ENCODE results near the gene DYNLT4. TPM values are rescaled to one million over a fixed set of nuclear protein-coding genes. Genes with fewer than 3 reads are reported as not detected.

DYNLT4 gene
- total RNA-seq, 2 donors from 2014 or later, result 4.0 TPM; not detected in 1

DNA sequence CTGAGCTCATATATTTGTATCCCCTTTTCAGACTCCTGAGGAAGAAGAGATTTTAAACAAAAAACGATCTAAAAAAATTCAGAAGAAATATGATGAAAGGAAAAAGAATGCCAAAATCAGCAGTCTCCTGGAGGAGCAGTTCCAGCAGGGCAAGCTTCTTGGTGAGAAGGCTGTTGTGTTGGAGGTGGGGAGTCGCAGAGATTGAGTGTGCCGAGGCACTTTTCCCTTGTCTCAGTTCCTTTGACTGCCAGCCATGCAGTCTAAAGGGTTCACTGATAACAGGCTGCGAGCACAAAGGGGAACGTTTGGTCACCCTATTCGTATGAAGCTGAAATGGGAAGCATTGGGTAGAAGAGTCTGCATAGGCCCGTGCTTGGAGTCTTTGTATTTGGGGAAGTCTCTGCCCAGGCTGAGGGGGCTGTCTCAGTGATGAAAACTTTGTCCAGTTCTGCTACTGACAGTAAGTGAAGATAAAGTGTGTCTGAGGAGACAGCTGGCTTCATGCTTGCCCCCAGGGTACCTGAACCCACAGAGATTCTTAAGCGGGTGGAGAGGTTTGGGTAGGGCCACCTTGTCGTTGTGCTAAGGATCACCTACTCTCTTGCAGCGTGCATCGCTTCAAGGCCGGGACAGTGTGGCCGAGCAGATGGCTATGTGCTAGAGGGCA lies 29.0 kb downstream of the DYNLT4 start:
- intact Hi-C loops (cut with DNase I), result loop anchor here (5.0 to 10.0 kb wide), 2 partner anchors 234 to 527 kb away; partner anchors contain the start of genes HECTD3 and UROD
- no peak for DNase-seq (ENCODE audit: low spot score)
- TF ChIP-seq, protein P1, sequence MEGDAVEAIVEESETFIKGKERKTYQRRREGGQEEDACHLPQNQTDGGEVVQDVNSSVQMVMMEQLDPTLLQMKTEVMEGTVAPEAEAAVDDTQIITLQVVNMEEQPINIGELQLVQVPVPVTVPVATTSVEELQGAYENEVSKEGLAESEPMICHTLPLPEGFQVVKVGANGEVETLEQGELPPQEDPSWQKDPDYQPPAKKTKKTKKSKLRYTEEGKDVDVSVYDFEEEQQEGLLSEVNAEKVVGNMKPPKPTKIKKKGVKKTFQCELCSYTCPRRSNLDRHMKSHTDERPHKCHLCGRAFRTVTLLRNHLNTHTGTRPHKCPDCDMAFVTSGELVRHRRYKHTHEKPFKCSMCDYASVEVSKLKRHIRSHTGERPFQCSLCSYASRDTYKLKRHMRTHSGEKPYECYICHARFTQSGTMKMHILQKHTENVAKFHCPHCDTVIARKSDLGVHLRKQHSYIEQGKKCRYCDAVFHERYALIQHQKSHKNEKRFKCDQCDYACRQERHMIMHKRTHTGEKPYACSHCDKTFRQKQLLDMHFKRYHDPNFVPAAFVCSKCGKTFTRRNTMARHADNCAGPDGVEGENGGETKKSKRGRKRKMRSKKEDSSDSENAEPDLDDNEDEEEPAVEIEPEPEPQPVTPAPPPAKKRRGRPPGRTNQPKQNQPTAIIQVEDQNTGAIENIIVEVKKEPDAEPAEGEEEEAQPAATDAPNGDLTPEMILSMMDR (IDR thresholded peaks at IDR 0.05), result no peak
- no peak for TF ChIP-seq POLR2A (IDR thresholded peaks at IDR 0.05)
- no peak for TF ChIP-seq POLR2AphosphoS5 (IDR thresholded peaks at IDR 0.05)
- no peaks in the 10 kb centered on the region for H3K27me3 ChIP-seq (replicated peaks; ENCODE audit: insufficient read depth)
- H3K4me3 ChIP-seq, result no peak overlapping the region
- peaks cover 5% of the 10 kb centered on the region for H3K4me1 ChIP-seq (replicated peaks)
- H3K36me3 ChIP-seq, result peaks cover 4 to 5% of the 10 kb centered on the region in 2 donors
- WGBS, result 75% methylated on average over 13 of the region's 13 CpGs
- no peak overlapping the region for H3K27ac ChIP-seq
- H3K9me3 ChIP-seq, result no peaks in the 10 kb centered on the region

DNA sequence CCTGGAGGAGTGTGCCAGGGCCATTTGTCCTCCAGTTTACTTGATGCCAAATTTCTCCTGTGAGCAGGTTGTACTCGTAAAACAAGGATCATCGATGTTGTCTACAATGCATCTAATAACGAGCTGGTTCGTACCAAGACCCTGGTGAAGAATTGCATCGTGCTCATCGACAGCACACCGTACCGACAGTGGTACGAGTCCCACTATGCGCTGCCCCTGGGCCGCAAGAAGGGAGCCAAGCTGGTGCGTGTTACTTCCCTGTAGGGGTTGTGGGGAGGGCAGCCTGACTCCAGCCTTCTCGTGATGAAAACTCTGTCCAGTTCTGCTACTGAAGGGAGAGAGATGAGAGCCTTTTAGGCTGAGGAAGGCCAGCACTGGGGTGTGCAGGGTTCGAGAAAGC lies 29.6 kb downstream of the DYNLT4 start:
- Histone ChIP-seq H3K36me3 (peaks cover 4 to 5% of the 10 kb centered on the region in 2 donors), H3K4me1 (replicated peaks) (peaks cover 5% of the 10 kb centered on the region), H3K27ac (no peak overlapping the region), H3K27me3 (replicated peaks; ENCODE audit: insufficient read depth) (no peaks in the 10 kb centered on the region), H3K9me3 (no peaks in the 10 kb centered on the region), H3K4me3 (no peak overlapping the region)
- 66% methylated on average over 14 of the region's 14 CpGs for WGBS
- DNase-seq (ENCODE audit: low spot score), result no peak
- intact Hi-C loops (cut with DNase I), result loop anchor here (5.0 to 10.0 kb wide), 2 partner anchors 235 to 527 kb away; partner anchors contain the start of genes HECTD3 and UROD
- TF ChIP-seq, protein P1 (IDR thresholded peaks at IDR 0.05), result no peak
- TF ChIP-seq POLR2A (IDR thresholded peaks at IDR 0.05) (no peak), POLR2AphosphoS5 (IDR thresholded peaks at IDR 0.05) (no peak)

DNA sequence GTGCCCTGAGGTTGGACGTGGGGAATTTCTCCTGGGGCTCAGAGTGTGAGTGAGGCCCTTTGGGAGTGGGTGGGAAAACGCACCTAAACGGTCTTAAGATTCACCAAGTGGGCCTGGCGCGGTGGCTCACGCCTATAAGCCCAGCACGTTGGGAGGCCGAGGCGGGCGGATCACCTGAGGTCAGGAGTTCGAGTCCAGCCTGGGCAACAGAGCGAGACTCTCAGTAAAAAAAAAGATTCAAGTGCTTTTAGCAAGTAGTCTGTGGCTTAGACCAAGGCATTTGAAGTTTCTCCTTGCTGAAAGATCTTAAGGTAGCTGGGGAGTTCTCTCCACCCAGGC lies 30.5 kb downstream of the DYNLT4 start:
- peaks cover 5% of the 10 kb centered on the region for H3K4me1 ChIP-seq (replicated peaks)
- H3K27me3 ChIP-seq (replicated peaks; ENCODE audit: insufficient read depth), result no peaks in the 10 kb centered on the region
- peak overlapping the region; percentile 72 to 80 for H3K4me3 ChIP-seq
- no peak for TF ChIP-seq POLR2A (IDR thresholded peaks at IDR 0.05)
- TF ChIP-seq POLR2AphosphoS5 (IDR thresholded peaks at IDR 0.05), result no peak
- TF ChIP-seq, protein P1 (IDR thresholded peaks at IDR 0.05), result no peak
- H3K36me3 ChIP-seq, result peaks cover 4 to 5% of the 10 kb centered on the region in 2 donors
- intact Hi-C loops (cut with DNase I), result loop anchor here (5.0 to 10.0 kb wide), 2 partner anchors 236 to 528 kb away; partner anchors contain the start of genes HECTD3 and UROD
- H3K9me3 ChIP-seq, result no peaks in the 10 kb centered on the region
- WGBS, result 48% methylated on average over 12 of the region's 12 CpGs
- H3K27ac ChIP-seq, result peak overlapping the region; percentile 92 to 94
- no peak for DNase-seq (ENCODE audit: low spot score)

DNA sequence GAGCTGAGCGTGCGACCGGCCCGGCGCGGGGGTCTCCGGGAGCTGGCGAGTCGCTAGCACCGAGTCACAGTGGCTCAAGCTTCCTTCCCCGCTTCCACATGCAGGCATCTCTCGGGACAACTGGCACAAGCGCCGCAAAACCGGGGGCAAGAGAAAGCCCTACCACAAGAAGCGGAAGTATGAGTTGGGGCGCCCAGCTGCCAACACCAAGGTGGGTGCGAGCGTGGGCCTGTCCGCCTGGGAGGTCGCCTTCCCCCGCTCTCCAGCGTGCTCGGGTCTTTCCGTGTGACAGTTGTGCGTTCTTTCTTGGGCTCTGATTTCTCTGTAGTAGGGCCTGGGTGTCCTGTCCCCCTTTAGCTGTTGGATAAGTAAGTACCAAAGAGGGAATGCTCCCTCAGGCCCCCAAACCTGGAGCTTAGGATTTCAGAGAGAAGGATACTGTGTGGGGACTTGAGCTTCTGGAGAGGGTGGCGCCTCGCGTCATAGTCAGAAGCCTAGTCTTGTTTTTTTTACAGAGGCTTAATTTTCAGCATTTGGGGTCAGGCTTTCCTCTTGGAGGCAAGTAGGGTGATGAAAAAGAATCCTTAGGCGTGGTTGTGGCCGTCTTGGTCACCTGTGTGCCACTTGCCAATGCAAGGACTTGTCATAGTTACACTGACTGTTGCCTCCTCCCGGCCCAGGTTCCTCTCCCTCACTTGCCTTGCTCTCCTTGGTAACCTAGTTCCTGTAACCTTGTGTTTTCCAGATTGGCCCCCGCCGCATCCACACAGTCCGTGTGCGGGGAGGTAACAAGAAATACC lies 31.0 kb downstream of the DYNLT4 start:
- 4% methylated on average over 30 of the region's 36 CpGs for WGBS
- no peak for TF ChIP-seq POLR2A (IDR thresholded peaks at IDR 0.05)
- Histone ChIP-seq H3K9me3 (no peaks in the 10 kb centered on the region), H3K4me1 (replicated peaks) (peaks cover 5% of the 10 kb centered on the region), H3K27ac (peak overlapping the region; percentile 92 to 94), H3K27me3 (replicated peaks; ENCODE audit: insufficient read depth) (no peaks in the 10 kb centered on the region), H3K36me3 (peaks cover 4 to 5% of the 10 kb centered on the region in 2 donors), H3K4me3 (peak overlapping the region; percentile 72 to 80)
- intact Hi-C loops (cut with DNase I), result loop anchor here (5.0 to 10.0 kb wide), 2 partner anchors 236 to 529 kb away; partner anchors contain the start of genes HECTD3 and UROD
- DNase-seq (ENCODE audit: low spot score), result no peak
